Upper lobe of right lung (tissue), 1 donor: ENCODE measurements around the gene TP63. TPM values are rescaled to one million over a fixed set of nuclear protein-coding genes. Genes with fewer than 3 reads are reported as not detected.

Source experiments
- ATAC-seq: fragments of 200-7000 bp; cut with Tn5 transposase; one replicate; pipeline ENCODE4 v1.9.1; 2020; ENCODE audit warnings: mild to moderate bottlenecking, moderate library complexity
- DNase-seq: peaks from one replicate; pipeline ENCODE4 v3.0.0-alpha.2; 2020
- H3K27ac ChIP-seq: fragments of 200-600 bp; one replicate; pipeline ENCODE4 v1.8.0; 2022
- H3K27me3 ChIP-seq: fragments of 200-600 bp; one replicate; pipeline ENCODE4 v1.8.0; 2022; ENCODE audit warnings: mild to moderate bottlenecking
- H3K36me3 ChIP-seq: fragments of 200-600 bp; one replicate; pipeline ENCODE4 v1.8.0; 2022
- H3K4me1 ChIP-seq: fragments of 200-600 bp; one replicate; pipeline ENCODE4 v1.8.0; 2022
- H3K4me3 ChIP-seq: fragments of 200-600 bp; one replicate; pipeline ENCODE4 v1.8.0; 2022; ENCODE audit warnings: mild to moderate bottlenecking
- H3K9me3 ChIP-seq: fragments of 200-600 bp; one replicate; pipeline ENCODE4 v1.8.0; 2022
- intact Hi-C: fragments of 100-400 bp; cut with DNase I; formaldehyde crosslinking; loops from one replicate; pipeline ENCODE4 v1.11.0; 2022
- microRNA-seq: library from miRNA; unstranded; fragments of <30 nt; microRNA quantifications from one replicate; pipeline ENCODE4 v1.2.0, GENCODE V29; 2020; ENCODE audit warnings: borderline microRNAs expressed
- total RNA-seq: library from RNA; stranded (reverse); fragmentation: NEBNext Ultra II Directional; extraction: Animal tissue kit (Norgen Biotek cat#: 25700); gene quantifications from one replicate; pipeline ENCODE4 v1.2.1, GENCODE V29; 2021
- TF ChIP-seq, protein P1 (sequence below): fragments of 200-600 bp; IDR thresholded peaks from one replicate; pipeline ENCODE4 v1.8.0; 2022; ENCODE audit warnings: antibody characterized with exemption
- donor health status: DM: no; HTN: yes; CAD: no; lungs with severe emphysema.

TP63 gene
- total RNA-seq, 1 donor from 2014 or later = 1.3 TPM

DNA sequence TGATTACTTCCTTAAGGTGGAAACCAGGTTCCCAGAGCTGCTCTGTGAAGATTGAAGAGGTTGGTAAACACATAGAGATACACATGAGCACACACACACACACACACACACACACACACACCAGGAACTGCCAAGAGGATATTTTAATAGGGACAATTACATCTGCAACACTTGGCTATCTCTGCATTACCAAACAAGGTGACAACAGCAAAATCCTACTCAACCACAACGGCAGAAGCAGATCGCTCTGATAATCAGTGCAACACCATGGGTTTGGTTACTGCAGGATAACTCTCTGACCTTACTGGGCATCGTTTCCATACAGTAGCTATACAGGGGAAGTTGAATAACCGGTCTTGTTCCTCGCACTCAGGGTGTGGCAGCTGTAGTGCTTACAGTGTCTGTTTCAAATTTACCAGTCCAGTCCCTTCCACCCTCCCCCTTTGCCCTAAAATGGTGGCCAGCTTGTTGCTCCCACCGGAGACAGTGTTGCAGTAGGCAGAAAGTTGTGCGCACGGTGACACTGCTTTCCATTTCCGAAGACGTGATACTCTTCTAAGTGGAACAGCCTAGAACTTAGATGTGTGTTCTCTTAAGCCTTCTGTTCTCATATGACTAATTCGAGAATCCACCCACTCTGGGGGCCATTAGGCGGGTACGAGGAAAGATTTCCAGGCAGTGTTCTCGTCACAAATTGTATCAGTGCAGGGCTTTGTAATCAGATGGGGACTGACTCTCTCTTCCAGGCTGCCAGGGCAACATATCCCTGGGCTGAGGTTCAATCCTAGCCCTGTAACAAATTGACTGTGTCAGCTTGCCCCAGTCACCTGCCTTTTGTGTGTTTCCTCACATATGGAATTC is 313.3 kb downstream of the TP63 start:
- intact Hi-C loops = no loop called here
- Histone ChIP-seq H3K4me3 (no peak overlapping the region), H3K27me3 (no peaks in the 10 kb centered on the region), H3K4me1 (no peaks in the 10 kb centered on the region), H3K27ac (no peak overlapping the region), H3K36me3 (no peaks in the 10 kb centered on the region), H3K9me3 (no peaks in the 10 kb centered on the region)
- peak; percentile 52 for ATAC-seq
- TF ChIP-seq, protein P1, sequence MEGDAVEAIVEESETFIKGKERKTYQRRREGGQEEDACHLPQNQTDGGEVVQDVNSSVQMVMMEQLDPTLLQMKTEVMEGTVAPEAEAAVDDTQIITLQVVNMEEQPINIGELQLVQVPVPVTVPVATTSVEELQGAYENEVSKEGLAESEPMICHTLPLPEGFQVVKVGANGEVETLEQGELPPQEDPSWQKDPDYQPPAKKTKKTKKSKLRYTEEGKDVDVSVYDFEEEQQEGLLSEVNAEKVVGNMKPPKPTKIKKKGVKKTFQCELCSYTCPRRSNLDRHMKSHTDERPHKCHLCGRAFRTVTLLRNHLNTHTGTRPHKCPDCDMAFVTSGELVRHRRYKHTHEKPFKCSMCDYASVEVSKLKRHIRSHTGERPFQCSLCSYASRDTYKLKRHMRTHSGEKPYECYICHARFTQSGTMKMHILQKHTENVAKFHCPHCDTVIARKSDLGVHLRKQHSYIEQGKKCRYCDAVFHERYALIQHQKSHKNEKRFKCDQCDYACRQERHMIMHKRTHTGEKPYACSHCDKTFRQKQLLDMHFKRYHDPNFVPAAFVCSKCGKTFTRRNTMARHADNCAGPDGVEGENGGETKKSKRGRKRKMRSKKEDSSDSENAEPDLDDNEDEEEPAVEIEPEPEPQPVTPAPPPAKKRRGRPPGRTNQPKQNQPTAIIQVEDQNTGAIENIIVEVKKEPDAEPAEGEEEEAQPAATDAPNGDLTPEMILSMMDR = no peak
- no peak for DNase-seq

DNA sequence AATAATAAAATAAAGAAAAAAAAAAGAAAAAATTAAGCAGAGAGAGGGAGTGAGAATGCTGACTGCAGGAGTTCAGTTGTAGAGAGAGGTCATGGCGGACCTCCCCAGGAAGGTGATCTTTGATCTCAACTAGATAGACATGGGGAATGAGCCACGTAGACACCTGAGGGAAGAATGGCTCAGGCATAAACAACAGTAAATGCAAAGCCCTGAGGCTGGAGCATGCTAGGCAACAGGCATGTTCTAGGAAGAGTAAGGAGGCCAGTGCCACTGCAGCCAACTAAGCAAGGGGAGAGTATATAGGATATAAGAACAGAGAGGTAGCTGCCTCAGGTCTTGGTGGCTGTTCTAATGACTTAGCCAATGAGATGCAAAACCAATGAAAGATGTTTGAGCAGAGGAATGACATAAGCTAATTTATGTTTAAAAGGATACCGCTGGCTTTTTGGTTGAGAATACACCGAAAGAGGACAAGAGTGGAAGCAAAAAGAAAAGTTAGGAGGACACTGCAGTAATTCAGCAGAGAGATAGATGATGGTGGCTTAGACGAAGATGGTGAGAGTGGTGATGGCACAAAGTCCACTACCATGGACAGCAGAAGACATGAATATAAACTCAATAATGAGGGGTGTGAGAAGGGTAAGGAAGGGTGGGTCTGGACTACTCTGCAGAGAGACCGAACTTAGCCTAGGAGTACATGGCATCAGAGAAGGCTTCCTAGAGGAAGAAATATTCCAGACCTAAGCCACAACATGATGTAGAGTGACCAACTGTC is 314.9 kb downstream of the TP63 start:
- intact Hi-C loops = no loop called here
- no peak for DNase-seq
- TF ChIP-seq, protein P1 = no peak
- ATAC-seq = no peak
- Histone ChIP-seq H3K4me1 (no peaks in the 10 kb centered on the region), H3K27me3 (no peaks in the 10 kb centered on the region), H3K4me3 (no peak overlapping the region), H3K27ac (no peak overlapping the region), H3K36me3 (no peaks in the 10 kb centered on the region), H3K9me3 (no peaks in the 10 kb centered on the region)

Small RNA genes within 50 kb of the gene (microRNA-seq; reads per million reads assigned to microRNA genes)
- gene MIR944 = not detected
